ENCODE results near the gene ALPP.

GRCh38 chr2:232363784-232364615 lies 14.6 kb upstream of the ALPP start:
- no peak for TF ChIP-seq CTCF (IDR thresholded peaks at IDR 0.05)
- TF ChIP-seq POLR2A (IDR thresholded peaks at IDR 0.05): no peak

Measured in testis (tissue), 2 donors.